HG03378 (cell line): ENCODE data around the gene DVL1.
"Not testable (repeated sequence)": the region's sequence is repeated elsewhere in the genome, so short reads cannot be mapped to it uniquely, and the experiment has no call there.

ENCODE experiments used
- ATAC-seq: cut with Tn5 transposase; IDR thresholded peaks from one replicate; pipeline ENCODE4 v1.9.1; 2021; ENCODE audit warnings: mild to moderate bottlenecking, moderate library complexity; ENCODE audit not compliant: unreplicated experiment

The DVL1 gene

DNA sequence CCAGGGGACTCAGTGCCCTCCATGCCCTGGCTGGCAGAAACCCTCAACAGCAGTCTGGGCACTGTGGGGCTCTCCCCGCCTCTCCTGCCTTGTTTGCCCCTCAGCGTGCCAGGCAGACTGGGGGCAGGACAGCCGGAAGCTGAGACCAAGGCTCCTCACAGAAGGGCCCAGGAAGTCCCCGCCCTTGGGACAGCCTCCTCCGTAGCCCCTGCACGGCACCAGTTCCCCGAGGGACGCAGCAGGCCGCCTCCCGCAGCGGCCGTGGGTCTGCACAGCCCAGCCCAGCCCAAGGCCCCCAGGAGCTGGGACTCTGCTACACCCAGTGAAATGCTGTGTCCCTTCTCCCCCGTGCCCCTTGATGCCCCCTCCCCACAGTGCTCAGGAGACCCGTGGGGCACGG is 21.0 kb downstream of the DVL1 start:
- no peak for ATAC-seq

- ATAC-seq, result no peak
These were observed 21.9 kb downstream of the DVL1 start for GRCh38 chr1:1327291-1327690.

DNA sequence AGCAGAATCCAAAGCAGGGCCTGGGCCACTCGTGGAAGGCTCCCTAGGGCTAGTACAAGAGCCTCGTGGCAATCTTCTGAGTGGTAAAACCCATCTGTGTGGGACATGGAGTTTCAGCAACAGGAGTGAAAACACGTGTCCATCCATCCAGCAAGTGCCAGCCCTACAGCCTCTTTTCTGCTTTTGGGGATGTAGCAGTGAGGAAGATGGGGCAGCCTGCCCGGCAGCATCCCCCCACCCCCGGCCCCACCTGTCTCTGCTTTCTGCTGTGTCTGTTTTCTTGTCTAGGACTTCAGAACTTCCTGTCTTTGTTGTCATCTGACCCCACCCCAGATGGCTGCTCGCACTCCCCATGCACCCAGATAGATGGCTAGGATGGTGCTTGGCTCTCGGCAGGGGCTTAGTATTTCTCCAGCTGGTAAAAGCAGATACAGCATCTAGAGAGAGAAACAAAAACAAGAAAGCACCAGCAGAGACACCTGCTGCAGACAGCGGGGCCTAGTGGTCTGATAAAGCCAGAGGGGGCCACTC is 23.1 kb downstream of the DVL1 start:
- no peak for ATAC-seq

- ATAC-seq, result no peak
These were observed 23.7 kb downstream of the DVL1 start for GRCh38 chr1:1325288-1326074.

DNA sequence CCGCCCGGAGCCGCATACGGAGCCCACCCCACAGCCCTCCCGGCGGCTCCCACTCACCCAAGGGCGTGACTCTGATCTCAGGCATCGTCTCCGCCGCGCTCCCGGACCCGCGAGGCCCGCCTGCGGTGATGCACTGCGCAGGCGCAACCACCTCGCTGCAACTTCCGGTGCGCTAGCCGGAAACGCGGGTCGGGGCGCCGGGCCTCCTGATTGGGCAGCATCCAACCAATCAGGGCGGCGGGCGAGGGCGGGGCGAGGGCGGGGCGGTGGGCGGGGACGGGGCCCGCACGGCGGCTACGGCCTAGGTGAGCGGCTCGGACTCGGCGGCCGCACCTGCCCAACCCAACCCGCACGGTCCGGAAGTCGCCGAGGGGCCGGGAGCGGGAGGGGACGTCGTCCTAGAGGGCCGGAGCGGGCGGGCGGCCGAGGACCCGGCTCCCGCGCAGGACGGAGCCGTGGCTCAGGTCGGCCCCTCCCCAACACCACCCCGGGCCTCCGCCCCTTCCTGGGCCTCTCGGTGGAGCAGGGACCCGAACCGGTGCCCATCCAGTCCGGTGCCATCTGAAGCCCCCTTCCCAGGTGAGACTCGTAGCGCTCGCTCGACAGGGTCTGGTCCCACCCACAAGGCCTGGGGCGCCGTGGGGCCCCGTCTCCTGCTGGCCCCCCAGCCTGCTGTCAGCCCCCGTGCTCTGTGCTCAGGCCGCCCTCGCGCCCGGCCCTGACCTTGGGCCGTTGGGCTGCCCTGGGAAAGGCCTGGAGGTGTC is 24.5 kb downstream of the DVL1 start, which contains the start of the genes CPTP and INTS11:
CPTP (plus strand) TSS at position 279 of the 764 bp plus-strand sequence. CDS start 2,109 bp downstream, outside the sequence.
INTS11 (minus strand) TSS at position 137 of the 764 bp plus-strand sequence; CDS start at position 85, 52 bp downstream.
- peak; percentile 41 for ATAC-seq

DNA sequence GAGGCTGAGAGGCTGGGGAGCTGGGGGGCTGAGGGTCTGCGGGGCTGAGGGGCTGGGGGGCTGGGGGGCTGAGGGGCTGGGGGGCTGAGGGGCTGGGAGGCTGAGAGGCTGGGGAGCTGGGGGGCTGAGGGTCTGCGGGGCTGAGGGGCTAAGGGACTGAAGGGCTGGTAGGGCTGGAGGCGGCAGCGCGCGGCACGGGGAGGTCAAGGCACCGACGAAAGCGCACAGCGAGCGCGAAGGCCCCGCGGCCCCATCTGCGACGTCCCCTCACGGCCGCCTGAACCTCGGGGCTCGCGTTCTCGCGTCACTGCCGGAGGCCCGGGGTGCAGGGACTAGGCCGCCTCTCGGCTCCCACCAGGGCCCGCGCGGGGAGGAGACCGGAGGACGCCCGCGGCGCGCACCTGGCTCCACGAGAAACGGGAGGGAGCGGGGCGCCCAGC is 25.1 kb downstream of the DVL1 start:
- peak; percentile 21 for ATAC-seq

DNA sequence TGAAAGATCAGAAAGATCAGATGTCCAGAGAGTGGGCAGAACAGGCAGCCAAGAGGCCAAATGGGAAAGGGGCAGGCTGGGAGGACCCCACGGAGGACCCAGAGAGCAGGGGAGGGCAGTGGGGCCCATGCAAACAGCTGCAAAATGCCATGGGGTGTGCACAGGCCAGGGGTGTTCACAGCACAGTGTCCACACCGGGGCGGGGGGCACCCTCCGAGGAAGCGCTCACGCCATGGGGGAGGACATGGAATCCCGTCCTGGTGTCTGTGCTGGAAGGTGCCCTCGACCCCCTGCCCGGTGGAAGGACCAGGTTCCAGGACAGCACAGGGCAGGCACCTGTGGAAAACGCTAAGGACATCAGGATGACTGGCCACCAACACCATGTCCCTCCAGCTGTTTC is 26.3 kb downstream of the DVL1 start:
- ATAC-seq, result no peak

DNA sequence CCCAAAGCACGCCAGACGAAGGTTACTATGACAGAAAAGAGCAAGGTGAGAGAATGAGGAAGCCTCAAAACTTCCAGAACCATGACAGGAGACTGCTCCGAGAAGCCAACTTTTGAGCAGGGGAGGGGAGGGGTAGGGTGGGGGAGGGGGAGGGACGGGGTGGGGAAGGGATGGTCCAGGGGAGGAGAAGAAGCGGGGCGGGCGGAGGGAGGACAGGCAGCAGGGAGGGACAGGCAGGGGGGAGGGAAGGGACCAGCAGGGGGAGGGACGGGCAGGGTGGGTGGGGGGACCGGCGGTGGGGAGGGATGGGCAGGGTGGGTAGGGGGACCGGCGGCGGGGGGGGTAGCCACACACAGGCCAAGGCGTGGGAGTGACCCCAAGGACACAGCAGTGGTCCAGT is 26.8 kb downstream of the DVL1 start:
- no peak for ATAC-seq

DNA sequence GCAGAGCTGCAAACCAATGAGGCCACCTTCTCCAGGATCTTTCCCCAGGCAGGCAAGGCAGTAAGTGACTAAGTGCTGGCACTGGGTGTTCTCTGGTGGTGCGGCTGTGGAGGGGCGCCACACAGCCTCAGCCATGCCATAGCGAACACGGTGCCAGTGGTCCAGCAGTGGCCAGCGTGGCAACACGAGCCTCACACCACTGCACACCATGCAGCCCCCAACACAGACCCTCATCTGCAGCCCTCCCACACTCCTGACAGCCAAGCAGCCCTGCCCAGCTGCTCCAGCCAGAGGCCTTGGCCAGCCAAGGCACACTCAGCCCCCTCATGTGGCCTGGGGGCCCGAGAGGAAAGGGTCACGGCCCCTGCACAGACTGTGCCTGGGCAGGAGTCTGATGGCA is 27.7 kb downstream of the DVL1 start:
- no peak for ATAC-seq

GRCh38 chr1:1320666-1321448 is 28.4 kb downstream of the DVL1 start:
- ATAC-seq, result no peak

DNA sequence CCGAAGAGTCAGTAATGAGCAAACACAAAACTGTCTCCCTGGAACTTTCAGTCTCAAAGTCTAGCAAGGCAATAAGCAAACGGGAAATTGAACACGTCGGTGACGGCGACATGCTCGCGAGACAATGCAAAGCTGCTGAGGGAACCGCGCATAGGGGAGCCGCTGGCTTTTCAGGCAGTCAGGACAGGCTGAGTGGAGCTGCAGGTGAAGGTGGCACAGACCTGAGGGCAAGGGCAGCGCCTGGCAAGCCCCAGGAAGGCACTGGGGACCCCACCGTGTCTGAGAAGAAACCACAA is 29.6 kb downstream of the DVL1 start:
- no peak for ATAC-seq

- ATAC-seq, result no peak
These were observed 30.2 kb downstream of the DVL1 start for GRCh38 chr1:1318777-1319645.

- no peak for ATAC-seq
These were observed 31.0 kb downstream of the DVL1 start for GRCh38 chr1:1318131-1318652.

- ATAC-seq, result no peak
These were observed 31.8 kb downstream of the DVL1 start for GRCh38 chr1:1317420-1317819.

DNA sequence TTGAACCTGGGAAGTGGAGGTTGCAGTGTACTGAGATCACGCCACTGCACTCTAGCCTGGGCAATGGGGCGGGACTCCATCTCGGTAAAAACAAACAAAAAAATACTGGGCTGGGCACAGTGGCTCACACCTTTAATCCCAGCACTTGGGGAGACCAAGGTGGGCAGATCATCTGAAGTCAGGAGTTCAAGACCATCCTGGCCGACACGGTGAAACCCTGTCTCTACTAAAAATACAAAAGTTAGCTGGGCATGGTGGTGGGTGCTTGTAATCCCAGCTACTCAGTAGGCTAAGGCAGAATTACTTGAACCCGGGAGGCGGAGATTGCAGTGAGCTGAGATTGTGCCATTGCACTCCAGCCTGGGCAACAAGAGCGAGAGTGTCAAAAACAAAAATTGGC is 33.0 kb downstream of the DVL1 start:
- not testable (repeated sequence) for ATAC-seq

DNA sequence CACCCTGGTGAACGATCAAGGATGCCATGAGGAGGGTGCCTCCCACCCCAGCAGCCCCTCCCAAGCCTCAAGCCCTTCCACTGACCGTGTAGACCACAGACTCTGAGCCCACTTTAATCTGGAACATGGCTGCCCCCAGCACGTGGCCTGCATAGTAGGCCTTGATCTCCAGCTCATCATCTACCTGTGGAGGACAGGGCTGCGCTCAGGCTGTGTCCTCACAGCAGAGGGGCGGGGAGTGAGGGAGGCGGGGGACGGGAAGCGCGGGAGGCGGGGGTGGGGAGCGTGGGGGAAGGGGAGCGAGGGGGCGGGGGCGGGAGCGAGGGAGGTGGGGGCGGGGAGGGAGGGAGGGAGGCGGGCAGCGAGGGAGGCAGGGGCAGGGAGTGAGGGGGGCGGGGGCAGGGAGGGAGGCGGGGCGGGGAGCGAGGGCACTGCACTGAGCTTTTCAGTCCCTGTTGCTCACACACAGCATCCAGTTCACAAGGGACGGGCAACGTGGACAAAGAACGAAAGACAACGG is 33.7 kb downstream of the DVL1 start:
- no peak for ATAC-seq

- ATAC-seq, result no peak
These were observed 34.4 kb downstream of the DVL1 start for GRCh38 chr1:1314678-1315335.

DNA sequence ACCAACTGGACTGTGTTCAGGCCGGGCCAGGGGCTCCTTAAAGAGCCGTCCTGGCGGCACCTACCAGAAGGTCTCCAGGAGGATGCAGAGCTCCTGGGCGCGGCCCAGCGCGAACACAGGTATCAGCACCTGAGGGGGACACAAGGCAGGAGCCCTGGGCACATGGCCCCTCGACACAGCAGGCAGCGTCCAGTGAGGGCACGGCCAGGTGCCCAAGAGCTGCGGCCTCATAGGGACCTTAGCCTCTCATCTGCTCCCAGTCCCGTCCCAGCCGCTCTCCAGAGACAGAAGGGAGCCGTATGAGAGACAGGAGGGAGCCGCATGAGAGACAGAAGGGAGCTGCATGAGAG is 35.0 kb downstream of the DVL1 start:
- no peak for ATAC-seq

DNA sequence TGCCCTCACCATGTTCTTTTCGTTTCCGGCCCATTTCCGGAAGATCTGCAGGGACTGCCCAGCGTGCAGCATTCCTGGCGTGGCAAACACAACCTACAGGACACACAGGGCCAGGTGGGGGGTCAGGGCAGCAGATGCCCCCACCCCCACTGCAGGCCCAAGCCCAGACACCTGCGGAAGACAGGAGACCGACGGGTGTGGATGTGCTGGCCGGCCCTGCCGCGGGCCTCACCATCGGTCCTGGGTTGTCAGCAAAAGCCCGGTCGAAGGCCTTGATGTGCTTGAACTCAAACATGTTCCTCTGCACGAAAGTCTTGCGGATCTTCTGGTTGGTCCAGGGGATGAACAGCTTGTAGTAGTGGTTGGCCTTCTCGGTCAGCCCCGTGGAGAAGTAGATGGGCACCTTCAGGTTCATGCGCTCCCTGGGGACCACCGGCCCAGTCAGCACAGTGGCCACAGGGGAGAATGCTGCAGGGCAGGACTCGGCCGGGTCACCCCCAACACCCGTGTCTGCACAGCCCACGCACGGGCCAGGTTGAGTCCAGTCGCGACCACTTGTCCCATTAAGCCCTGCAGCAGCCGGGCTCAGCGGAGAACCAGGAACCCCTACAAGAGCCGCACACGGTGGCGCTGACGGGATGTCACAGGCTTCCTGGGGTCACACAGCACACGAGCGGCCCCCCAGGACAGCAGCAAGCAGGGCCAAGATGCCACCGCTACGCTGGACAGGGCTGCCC is 35.5 kb downstream of the DVL1 start:
- ATAC-seq, result no peak
